Measurements from ENCODE around the gene MCL1.
A peak's percentile ranks its signal among the peaks of the same experiment; 100 is the strongest.

The MCL1 gene

GRCh38 chr1:150555198-150555970, 24.0 kb downstream of the MCL1 start:
- no peak for DNase-seq

GRCh38 chr1:150554086-150554452, 25.3 kb downstream of the MCL1 start:
- no peak for DNase-seq

- DNase-seq: no peak
Observed at GRCh38 chr1:150553392-150554085, 25.9 kb downstream of the MCL1 start.

- DNase-seq: no peak
Observed at GRCh38 chr1:150552911-150553289, 26.5 kb downstream of the MCL1 start.

- DNase-seq: peak; percentile 77
Observed at GRCh38 chr1:150552128-150552910, 27.1 kb downstream of the MCL1 start.

GRCh38 chr1:150551784-150552127, 27.7 kb downstream of the MCL1 start:
- no peak for DNase-seq

GRCh38 chr1:150551051-150551783, 28.2 kb downstream of the MCL1 start:
- DNase-seq: no peak

GRCh38 chr1:150550222-150551050, 29.0 kb downstream of the MCL1 start:
- no peak for DNase-seq

- DNase-seq: no peak
Observed at GRCh38 chr1:150549496-150550221, 29.8 kb downstream of the MCL1 start.

- DNase-seq: no peak
Observed at GRCh38 chr1:150548632-150549495, 30.5 kb downstream of the MCL1 start, which contains the start of gene ADAMTSL4. ADAMTSL4 (plus strand) TSS chr1:150549408; CDS start chr1:150552289, 2,881 bp downstream.

GRCh38 chr1:150548324-150548631, 31.1 kb downstream of the MCL1 start:
- no peak for DNase-seq

- no peak for DNase-seq
Observed at GRCh38 chr1:150546294-150546937, 33.0 kb downstream of the MCL1 start.

GRCh38 chr1:150545486-150546032, 33.9 kb downstream of the MCL1 start:
- DNase-seq: no peak

GRCh38 chr1:150544204-150544603, 35.2 kb downstream of the MCL1 start:
- no peak for DNase-seq

- DNase-seq: no peak
Observed at GRCh38 chr1:150543500-150544143, 35.8 kb downstream of the MCL1 start.

- DNase-seq: no peak
Observed at GRCh38 chr1:150537732-150538684, 41.4 kb downstream of the MCL1 start.

- DNase-seq: no peak
Observed at GRCh38 chr1:150536836-150537731, 42.3 kb downstream of the MCL1 start.
